Cortex of kidney (tissue), 1 donor: Measurements from ENCODE around the gene HOATZ.

Experiments used
- DNase-seq: peaks from one replicate; lab custom pipeline; 2025; lab: John Stamatoyannopoulos, UW

HOATZ gene

DNA sequence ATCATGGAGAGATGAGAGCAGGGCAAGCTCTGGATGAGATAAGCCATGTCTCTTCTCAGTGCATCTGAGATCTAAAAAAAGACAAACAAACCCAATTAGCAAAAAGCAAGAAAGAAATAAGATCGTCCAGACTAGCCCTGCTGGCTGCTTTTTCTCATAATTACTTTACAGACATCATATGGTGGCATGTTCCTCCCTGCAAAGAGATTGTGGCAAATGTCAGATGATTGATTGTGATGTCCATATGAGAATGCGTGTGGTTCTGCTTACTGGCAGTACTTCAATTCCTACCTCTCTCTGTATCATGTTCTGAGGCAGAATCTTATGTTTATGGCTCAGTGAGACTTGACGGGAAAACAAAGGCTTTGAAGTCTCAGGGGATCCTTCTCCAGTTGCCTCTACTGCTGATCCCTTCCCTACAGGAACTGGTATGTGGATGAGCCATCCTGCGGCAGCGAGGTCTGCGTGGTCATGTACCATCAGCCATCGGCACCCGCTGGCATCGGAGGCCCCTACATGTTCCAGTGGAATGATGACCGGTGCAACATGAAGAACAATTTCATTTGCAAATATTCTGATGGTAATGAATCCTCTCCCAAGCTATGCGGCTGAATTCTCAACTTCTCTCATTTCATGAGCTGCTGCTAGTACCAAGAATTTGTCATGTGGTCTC, 34.8 kb downstream of the HOATZ start:
- DNase-seq, result no peak

DNA sequence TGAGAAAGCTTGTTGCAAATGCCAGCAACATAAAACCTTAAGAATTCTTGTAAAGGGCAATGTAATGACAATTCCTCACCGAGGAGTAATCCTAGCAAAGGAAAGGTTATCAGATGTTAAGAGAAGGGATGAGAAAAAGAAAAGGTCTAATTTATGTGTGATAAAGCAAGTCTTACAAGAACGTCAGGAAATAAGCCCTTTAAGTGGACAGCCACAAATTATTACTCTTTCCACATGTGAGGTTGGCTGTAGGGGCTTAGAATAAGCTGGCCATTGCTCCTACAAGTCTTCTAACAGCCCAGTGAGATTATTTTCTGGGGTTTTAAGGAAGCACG, 35.3 kb downstream of the HOATZ start:
- DNase-seq, result no peak

DNA sequence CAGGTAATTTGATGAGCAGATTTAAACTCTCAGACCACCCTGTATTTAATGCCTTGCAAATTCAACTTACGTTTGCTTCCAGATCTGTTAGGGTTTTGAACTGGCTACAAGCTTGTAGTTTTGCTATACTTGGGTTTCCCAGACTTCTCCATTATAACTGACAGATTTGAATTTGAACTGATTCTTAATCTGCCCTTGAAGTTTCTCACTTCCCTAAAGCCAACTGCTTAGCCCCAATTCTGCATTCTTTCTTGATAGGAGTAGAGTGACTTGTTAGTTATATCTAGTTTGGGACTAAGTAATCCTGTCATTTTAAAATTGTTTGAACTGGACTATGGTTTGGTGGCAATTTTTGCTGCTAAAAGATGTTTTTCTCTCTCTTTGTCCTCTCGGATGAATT, 35.7 kb downstream of the HOATZ start:
- DNase-seq, result no peak

DNA sequence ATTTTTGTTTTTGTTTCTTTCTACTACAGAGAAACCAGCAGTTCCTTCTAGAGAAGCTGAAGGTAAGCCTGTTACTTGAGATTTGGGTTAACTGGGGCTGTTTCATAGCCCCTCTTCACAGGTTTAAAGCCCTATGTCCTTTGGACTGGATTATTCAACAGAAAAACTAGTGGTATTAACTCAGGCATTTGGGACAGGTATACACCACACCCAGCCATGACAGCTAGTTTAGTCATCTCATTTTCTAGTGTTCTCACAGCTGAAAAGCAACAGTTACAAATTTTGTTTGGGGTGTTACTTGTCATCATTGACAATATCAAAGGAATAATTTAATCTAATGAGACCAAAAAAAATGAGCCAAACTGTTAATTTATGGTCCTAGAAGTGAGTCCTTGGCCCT, 40.0 kb downstream of the HOATZ start:
- no peak for DNase-seq

DNA sequence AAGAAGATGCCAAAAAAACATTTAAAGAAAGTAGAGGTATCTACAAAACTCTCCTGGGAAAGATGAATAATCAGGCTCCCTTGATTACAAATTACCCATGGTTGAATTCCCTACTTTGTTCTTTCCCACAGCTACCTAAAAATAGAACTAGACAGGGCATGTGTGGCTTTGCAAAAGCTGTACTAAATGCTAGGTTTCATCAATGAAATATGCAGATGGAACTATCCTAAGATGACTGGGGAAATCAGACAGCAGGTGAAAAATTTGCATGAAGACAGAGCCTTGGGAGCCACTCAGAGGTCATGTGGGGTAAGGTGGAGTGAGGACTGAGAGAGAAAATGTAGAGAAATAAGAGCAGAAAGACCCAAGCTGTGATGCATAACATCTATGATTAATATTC, 40.7 kb downstream of the HOATZ start:
- no peak for DNase-seq

DNA sequence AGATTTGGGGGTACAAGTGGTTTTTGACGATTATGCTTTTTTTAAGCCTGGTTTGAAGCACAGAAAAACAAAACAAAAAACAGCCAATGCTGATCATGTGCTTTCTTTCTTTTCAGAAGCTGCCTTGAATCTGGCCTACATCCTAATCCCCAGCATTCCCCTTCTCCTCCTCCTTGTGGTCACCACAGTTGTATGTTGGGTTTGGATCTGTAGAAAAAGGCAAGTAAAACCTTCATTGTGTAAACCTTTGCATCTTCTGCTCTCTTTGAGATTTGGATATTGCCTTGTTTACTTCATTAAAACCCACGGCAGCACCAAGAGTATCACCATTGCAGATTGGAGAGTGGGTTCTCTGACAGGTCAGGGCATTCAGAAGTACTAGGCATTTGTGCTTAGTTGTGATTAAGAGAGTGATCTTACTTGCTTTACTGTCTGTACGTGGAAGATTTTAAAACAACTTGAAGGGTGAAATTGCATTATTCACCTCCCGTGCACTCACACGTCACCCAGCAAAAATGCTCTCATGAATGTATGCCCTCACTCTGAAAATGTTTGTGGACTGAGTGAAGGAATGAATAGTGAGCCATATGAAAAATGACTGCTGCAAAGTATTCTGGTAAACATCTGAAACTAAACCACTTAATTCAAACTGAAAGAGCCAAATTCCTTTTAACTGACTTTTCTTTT, 43.0 kb downstream of the HOATZ start:
- DNase-seq, result no peak

DNA sequence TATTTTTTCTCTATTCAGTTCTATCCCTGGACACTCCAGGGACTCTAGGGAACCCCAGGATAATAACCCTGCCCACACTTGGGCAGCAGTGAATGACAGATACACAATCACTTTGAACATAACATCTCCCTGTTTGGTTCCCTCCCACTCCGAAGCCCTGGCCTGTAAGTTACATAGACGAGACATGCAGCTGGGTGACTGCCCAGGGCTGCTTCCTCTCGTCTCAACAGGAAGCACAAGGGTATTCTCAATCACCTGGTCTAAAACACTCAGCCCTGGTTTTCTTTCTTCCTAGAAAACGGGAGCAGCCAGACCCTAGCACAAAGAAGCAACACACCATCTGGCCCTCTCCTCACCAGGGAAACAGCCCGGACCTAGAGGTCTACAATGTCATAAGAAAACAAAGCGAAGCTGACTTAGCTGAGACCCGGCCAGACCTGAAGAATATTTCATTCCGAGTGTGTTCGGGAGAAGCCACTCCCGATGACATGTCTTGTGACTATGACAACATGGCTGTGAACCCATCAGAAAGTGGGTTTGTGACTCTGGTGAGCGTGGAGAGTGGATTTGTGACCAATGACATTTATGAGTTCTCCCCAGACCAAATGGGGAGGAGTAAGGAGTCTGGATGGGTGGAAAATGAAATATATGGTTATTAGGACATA, 45.4 kb downstream of the HOATZ start:
- no peak for DNase-seq

DNA sequence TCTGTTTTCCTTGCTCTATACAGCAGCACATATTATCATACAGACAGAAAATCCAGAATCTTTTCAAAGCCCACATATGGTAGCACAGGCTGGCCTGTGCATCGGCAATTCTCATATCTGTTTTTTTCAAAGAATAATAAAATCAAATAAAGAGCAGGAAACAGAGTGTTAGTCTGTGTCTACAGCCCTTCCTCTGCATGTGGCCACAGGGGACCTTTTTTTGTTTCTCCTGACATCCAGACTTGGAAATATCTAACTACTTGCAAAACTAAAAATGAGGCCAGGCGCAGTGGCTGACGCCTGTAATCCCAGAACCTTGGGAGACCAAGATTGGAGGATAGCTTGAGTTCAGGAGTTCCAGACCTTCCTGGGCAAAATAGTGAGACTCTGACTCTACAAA, 46.2 kb downstream of the HOATZ start:
- DNase-seq, result no peak

DNA sequence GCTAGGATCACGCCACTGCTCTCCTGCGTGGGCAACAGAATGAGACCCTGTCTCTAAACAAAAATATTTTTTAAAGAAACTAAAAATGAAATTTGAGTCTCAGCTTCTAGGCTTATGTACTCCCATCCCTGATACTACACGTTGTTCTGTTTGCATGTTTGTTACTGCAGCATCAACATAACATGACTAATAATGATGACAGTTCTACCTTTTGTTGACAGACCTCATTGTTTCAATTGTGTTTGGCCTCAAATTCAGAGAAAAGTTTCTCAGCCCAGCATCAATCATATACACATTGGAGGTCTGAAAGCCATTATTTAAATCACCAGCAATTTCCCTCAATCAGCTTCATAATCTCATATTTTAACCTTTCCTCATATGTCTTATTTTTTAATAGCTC, 46.7 kb downstream of the HOATZ start:
- no peak for DNase-seq

DNA sequence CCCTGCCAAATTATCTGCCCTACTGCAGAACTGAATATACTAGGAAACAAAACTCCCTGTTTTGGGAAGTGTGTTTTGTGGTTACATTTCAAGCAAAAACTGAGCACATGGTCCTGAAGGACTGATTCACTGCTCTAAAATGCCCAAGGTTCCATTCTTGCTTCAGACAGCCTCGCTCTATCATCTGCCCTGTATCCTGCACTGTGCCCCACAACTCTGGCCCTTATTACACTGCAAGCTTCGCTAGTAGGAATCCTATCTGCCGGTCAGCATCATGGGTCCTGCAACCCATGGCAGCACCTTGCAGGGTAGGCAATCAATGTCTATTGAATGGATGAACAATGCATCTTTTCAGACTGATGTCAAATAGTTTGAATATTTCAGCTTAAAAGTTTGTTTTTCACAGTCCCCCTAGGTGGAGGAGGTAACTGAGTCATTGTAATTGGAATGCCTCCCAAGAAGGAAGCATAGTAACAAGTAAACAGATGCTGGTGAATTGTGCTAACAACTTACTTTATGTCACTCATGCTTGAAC, 47.3 kb downstream of the HOATZ start:
- no peak for DNase-seq

DNA sequence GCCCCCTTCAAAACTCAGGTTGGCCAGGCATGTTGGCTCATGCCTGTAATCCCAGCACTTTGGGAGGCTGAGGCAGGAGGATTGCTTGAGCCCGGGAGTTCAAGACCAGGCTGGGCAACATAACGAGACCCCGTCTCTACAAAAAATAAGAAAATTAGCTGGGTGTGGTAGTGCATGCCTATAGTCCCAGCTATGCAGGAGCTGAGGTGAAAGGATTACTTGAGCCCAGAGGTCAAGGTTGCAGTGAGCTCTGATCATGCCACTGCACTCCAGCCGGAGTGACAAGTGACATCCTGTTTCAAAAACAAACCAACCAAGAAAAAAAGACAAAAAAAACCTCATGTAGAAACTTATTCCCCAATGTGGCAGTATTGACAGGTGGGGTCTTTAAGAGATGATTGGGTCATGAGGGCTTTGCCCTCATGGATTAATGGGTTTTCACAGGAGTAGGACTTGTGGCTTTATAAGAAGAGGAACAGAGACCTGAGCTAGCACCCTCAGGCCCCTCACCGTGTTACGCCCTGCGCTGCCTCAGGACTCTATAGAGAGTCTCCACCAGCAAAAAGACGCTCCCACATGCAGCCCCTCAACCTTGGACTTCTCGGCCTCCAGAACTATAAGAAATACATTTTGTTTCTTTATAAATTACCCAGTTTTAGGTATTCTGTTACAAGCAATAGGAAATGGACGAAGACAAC, 48.3 kb downstream of the HOATZ start:
- no peak for DNase-seq

DNA sequence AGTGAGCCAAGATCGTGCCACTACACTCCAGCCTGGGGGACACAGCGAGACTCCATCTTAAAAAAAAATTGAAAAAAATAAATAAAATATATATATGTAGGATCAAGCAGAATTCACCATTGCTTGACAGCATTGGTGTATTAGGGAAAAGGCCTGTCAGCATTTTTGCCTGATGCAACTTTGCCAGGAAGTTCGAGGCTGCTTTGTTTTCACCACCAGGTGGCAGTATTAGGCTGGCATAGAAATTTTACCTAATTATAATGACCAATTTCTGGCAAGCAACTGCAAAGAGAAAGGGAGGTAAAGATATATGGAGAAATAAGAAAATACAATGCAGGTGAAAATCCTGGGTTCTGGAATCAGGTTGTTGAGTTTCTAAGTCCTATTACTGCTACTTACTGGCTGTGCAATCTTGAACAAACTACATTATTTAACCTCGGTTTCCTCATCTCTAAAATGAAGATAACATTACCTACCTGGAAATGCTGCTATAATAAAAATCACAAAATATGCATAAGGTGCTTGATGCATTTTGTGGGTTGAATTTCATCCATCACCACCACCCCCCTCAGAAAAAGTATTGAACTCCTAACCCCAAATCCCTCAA, 50.6 kb downstream of the HOATZ start:
- DNase-seq, result no peak

DNA sequence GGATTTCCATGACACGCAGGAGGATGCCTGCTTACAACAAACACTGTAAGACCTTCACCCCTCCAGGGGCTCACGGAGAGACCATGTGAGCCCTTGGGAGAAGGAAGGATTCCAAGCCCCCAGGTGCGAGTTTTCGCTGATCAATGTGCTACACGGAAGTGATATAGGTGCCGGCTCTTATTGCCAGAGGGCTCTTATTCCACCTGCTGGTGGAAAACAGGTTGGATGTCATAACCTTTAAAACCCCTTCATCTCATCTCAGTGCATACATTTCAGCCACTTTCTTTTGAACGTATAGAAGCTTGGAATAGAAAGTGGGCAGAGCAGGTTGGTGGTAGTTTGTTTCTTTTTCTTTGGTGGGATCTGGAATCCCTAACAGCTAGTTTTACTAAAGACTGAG, 51.7 kb downstream of the HOATZ start:
- no peak for DNase-seq

DNA sequence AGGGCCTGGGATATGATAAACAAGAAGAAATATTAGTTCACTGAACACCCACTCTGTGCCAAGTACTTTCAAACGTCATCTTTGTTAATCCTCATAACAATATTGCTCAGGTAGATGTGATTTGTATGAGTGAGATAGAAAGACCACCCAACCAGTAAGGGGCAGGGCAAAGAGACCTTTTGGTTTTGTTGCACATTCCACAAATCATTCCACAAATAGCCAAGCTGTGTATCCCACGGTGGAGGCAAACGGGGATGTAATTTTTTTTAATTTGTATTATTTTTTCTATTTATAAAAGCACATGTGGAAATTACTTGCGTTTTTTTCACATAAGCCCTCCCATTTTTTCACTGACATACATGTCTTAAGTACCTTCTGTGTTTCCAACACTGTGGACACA, 54.9 kb downstream of the HOATZ start:
- no peak for DNase-seq

DNA sequence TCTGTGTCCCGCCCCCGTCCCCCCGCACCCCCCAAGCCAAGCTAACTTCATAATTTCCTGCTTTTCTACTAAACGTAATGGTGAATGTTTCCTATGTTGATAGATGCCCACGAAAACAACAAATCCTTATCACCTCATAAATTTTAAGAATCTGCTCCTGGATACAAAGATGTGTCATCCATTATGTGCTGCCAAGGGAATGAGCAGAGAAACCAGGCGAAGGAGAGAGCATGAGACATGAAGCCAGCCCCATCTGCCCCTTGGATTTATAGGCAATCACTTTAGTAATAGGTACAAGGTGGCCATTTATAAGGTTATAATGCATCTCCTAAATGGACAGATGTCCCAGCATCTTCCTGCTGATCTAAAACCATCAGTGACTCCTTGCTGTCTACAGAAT, 56.2 kb downstream of the HOATZ start:
- DNase-seq, result no peak

DNA sequence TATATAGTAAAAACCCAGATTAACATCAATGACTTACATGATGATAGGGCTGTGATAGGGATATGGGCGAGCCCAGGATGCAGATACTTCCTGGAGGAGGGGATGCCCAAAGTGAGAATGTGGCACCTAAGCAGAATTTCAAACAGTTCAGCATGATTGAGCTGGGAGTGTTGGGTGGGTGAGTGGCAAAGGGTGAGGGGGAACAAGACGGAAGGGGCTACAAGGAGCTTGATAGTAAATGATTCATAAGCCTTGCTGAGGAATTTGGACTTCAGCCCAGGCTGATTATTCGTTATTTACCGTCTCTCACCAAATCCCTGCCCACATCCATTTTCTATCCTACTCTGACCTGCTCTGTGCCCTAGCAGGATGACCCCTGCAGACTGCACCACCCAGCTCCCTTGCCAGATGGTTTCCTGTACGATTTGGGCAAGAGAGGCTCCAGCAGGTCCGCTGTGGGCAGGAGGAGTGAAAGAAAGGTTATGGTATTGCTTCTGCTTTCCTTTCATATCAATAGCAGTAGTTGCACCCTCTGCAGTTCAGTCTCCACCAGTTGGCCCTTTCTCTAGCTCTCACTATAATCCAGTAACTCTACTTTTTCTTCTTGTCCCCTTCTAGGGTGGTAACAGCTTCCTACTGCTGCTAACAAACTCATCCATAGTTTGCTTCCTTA, 57.4 kb downstream of the HOATZ start:
- DNase-seq, result no peak

DNA sequence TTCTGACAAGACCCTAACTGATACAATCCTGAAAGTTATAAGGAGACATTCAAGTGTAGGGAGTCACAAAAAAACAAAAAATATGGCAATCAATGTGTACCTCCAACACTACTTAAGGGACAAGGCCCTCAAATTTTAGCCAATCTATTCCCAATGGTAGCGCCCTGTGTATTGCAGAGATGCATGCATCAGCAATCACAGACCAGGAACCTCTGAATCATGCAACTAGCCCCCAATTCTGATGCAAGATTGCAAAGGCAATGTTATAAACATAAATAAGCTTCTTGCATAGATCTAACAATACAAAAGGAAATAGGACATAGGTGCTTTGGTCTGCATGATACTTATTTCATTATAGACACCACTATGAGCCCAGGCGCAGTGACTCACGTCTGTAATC, 58.0 kb downstream of the HOATZ start:
- DNase-seq, result no peak

DNA sequence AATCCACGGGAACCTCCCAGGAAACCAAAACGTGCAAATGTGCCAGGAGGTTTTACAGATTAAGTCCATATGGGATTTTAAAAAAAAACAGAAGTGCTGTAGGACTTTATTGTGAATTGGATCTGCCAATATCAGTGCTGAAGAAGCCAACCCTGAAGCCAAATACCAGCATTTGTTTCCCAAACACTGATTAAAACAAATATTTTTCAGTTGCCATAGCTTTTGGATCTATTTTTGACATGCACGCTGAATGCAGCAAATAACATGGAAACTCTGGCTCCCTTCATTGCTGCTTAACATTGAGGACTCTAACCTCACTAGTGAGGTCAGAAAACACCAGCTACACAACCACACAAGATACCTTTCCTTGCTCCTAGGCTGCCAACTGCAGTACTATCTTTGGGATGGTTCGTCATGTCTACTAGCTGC, 59.3 kb downstream of the HOATZ start:
- DNase-seq, result no peak

DNA sequence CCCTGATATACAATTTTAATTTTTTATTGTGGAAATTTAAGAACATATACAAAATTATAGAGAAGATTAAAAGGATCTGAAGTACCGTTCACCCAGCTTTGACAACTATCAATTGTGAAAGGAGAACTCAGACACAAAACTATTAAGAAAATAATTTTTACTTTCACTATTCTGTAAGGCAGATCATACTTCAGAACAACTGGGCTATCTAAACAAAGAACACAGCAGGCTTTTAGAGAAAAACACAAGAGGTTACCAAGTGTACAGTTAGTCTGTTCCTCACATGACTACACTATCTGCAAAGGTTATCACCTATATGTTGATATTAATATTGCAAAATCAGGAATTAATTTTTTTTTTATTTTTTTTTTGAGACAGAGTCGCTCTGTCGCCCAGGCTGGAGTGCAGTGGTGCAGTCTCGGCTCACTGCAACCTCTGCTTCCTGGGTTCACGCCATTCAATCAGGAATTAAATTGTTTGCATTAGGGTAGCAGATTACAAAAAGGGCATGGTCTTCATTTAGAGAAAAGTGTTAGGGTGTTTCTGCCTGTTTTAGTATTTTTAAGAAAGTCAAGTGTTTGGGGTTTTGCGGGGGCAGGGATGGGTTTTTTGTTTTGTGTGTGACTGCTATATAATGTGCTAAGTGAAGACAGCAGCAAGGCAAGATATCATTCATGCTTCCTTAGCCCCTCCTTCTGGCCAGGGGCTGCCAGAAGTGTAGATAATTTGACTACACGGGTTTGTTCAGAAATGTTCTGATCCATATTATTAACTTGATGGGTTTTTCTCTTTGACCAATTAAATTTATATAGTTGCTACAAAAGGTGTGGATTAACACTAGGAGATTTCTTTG, 60.0 kb downstream of the HOATZ start:
- DNase-seq, result no peak

DNA sequence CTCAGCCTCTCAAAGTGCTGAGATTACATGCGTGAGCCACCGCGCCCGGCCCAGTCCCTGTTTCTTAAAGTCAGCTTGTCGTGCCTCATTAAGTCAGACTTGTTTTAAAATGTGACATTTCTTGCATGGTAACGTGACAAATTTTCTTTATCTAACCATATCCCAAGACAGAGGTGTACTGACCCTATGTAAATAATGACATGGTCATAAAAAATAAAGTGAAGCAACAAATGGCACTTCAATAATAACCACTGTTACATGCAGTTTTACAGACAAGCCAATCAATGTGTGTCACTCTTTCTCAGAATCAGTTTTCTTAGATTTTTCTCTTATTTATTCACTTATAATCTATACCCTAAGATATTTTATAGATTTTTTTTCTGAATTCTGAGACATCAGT, 61.2 kb downstream of the HOATZ start:
- DNase-seq, result no peak

DNA sequence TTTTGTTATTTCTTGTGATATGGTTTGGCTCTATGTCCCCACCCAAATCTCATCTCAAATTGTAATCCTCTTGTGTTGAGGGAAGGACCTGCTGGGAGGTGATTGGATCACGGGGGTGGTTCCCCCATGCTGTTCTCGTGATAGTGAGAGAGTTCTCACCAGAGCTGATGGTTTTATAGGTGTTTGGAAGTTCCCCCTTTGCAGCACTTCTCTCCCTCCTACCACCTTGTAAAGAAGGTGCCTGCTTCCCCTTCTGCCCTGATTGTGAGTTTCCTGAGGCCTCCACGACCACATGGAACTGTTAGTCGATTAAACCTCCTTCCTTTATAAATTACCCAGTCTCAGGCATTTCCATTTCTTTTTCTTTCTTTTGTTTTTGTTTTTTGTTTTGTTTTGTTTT, 63.2 kb downstream of the HOATZ start:
- DNase-seq, result no peak
